GM13977 (cell line): Measurements from ENCODE around the gene CLPTM1L.

Experiments
- DNase-seq: peaks from one replicate; pipeline ENCODE4 v3.0.0; 2012; ENCODE audit warnings: low spot score
- CTCF ChIP-seq: IDR thresholded peaks from 2 replicates; pipeline ENCODE4 v1.5.1; 2012; ENCODE audit warnings: mild to moderate bottlenecking, control low read depth; ENCODE audit not compliant: insufficient read depth; ENCODE audit errors: extremely low read depth, missing control alignments
- in situ Hi-C: fragments of 300-500 bp; cut with MboI; formaldehyde crosslinking; loops from one replicate; pipeline ENCODE4 v1.12.0; 2022; ENCODE audit warnings: low sequenced_read_pairs, low pct_unique_long_range_greater_than_20kb, mixed read lengths, inconsistent platforms; ENCODE audit not compliant: unreplicated experiment

Gene CLPTM1L

GRCh38 chr5:1380910-1381309 lies 36.0 kb upstream of the CLPTM1L start:
- TF ChIP-seq CTCF = no peak
- DNase-seq = no peak
- in situ Hi-C loops = no loop called here

- DNase-seq = no peak
- in situ Hi-C loops = no loop called here
Measured at GRCh38 chr5:1380011-1380817, 35.3 kb upstream of the CLPTM1L start.

GRCh38 chr5:1378866-1379659 lies 34.2 kb upstream of the CLPTM1L start:
- TF ChIP-seq CTCF = no peak
- no peak for DNase-seq
- in situ Hi-C loops = no loop called here

More at GRCh38 chr5:1380011-1380817, 35.3 kb upstream of the CLPTM1L start:
- TF ChIP-seq CTCF = peak; percentile 74

- TF ChIP-seq CTCF = no peak
- in situ Hi-C loops = no loop called here
- no peak for DNase-seq
Measured at GRCh38 chr5:1378096-1378495, 33.2 kb upstream of the CLPTM1L start.

- in situ Hi-C loops = no loop called here
- no peak for TF ChIP-seq CTCF
- no peak for DNase-seq
Measured at GRCh38 chr5:1376981-1377380, 32.1 kb upstream of the CLPTM1L start.

GRCh38 chr5:1375871-1376810 lies 31.2 kb upstream of the CLPTM1L start:
- in situ Hi-C loops = no loop called here
- no peak for TF ChIP-seq CTCF
- no peak for DNase-seq
